Neuronal stem cell (in vitro differentiated cells): ENCODE data around the gene PDZD7.

Experiments used
- DNase-seq: peaks from one replicate; pipeline ENCODE4 v3.0.0-alpha.2; 2013; ENCODE audit warnings: low spot score
- H2AFZ ChIP-seq: one replicate; pipeline ENCODE4 v1.6.1; 2013; ENCODE audit warnings: mild to moderate bottlenecking, low read length, inconsistent platforms
- H2AK5ac ChIP-seq: 2 replicates; pipeline ENCODE4 v1.6.1; 2013; ENCODE audit warnings: low read depth, mild to moderate bottlenecking, inconsistent platforms, low read length, moderate library complexity, mixed read lengths
- H2BK120ac ChIP-seq: 2 replicates; pipeline ENCODE4 v1.6.1; 2013; ENCODE audit warnings: low read depth, mild to moderate bottlenecking, inconsistent platforms, low read length, moderate library complexity, mixed read lengths
- H2BK12ac ChIP-seq: one replicate; pipeline ENCODE4 v1.6.1; 2013; ENCODE audit warnings: low read length, inconsistent platforms
- H2BK15ac ChIP-seq: 2 replicates; pipeline ENCODE4 v1.6.1; 2013; ENCODE audit warnings: mild to moderate bottlenecking, low read length, inconsistent platforms, mixed read lengths
- H2BK5ac ChIP-seq: one replicate; pipeline ENCODE4 v1.6.1; 2013; ENCODE audit warnings: inconsistent platforms, mild to moderate bottlenecking, low read length, moderate library complexity
- H3K14ac ChIP-seq: one replicate; pipeline ENCODE4 v1.6.1; 2013; ENCODE audit warnings: low read length, inconsistent platforms
- H3K18ac ChIP-seq: 2 replicates; pipeline ENCODE4 v1.6.1; 2013; ENCODE audit warnings: low read length, inconsistent platforms
- H3K23ac ChIP-seq: 2 replicates; pipeline ENCODE4 v1.6.1; 2013; ENCODE audit warnings: low read depth, mild to moderate bottlenecking, mixed read lengths, low read length, inconsistent platforms; ENCODE audit not compliant: poor library complexity
- H3K27ac ChIP-seq: replicated peaks from 3 replicates; pipeline ENCODE4 v1.5.1; 2013; ENCODE audit warnings: low read length, inconsistent platforms
- H3K27me3 ChIP-seq, 3 experiments: 2 replicates each; pipeline ENCODE4 v1.6.1; 2013; ENCODE audit warnings: low read length in 3 of 3, mild to moderate bottlenecking in 2 of 3, inconsistent platforms in 1 of 3, low read depth in 1 of 3, mixed read lengths in 1 of 3, moderate library complexity in 1 of 3; ENCODE audit not compliant: control insufficient read depth in 3 of 3, insufficient read depth in 3 of 3
- H3K36me3 ChIP-seq, 2 donors: replicated peaks in 1 of 2; 2 replicates each; pipeline ENCODE4 v1.6.1; 2013; ENCODE audit warnings: low read length in 2 of 2; ENCODE audit not compliant: control insufficient read depth in 2 of 2, insufficient read depth in 2 of 2
- H3K4ac ChIP-seq: 2 replicates; pipeline ENCODE4 v1.6.1; 2013; ENCODE audit warnings: inconsistent platforms, mild to moderate bottlenecking, low read length, moderate library complexity
- H3K4me1 ChIP-seq, 2 donors: 1 replicate in 1 of 2; 2 replicates in 1 of 2; pipeline ENCODE4 v1.6.1; 2013; ENCODE audit warnings: low read length in 2 of 2, low read depth in 1 of 2; ENCODE audit not compliant: control insufficient read depth in 2 of 2, insufficient read depth in 1 of 2
- H3K4me2 ChIP-seq: one replicate; pipeline ENCODE4 v1.6.1; 2013; ENCODE audit warnings: mild to moderate bottlenecking, low read length, inconsistent platforms; ENCODE audit not compliant: insufficient read depth, poor library complexity, severe bottlenecking
- H3K4me3 ChIP-seq, 2 donors: 2 replicates each; pipeline ENCODE4 v1.5.1; 2013; ENCODE audit warnings: low read length in 2 of 2, mild to moderate bottlenecking in 2 of 2, inconsistent platforms in 1 of 2, moderate library complexity in 1 of 2
- H3K79me1 ChIP-seq: one replicate; pipeline ENCODE4 v1.6.1; 2013; ENCODE audit warnings: low read depth, mild to moderate bottlenecking, inconsistent platforms, low read length, moderate library complexity
- H3K9ac ChIP-seq: one replicate; pipeline ENCODE4 v1.6.1; 2013; ENCODE audit warnings: mild to moderate bottlenecking, low read depth, low read length, inconsistent platforms; ENCODE audit not compliant: poor library complexity
- H3K9me3 ChIP-seq, 2 donors: replicated peaks in 1 of 2; 2 replicates each; pipeline versions ENCODE3 to v1.6.1; 2013; ENCODE audit warnings: low read length in 2 of 2, mild to moderate bottlenecking in 2 of 2, inconsistent platforms in 1 of 2, low read depth in 1 of 2, mixed read lengths in 1 of 2, moderate library complexity in 1 of 2; ENCODE audit not compliant: control insufficient read depth in 2 of 2, insufficient read depth in 1 of 2
- H4K8ac ChIP-seq: one replicate; pipeline ENCODE4 v1.6.1; 2013; ENCODE audit warnings: low read depth, mild to moderate bottlenecking, inconsistent platforms, low read length, moderate library complexity
- H4K91ac ChIP-seq: one replicate; pipeline ENCODE4 v1.6.1; 2013; ENCODE audit warnings: low read length, low read depth, mild to moderate bottlenecking, inconsistent platforms; ENCODE audit not compliant: poor library complexity
- whole genome bisulfite sequencing, 2 donors: extraction: QIAGEN DNeasy Blood & Tissue Kit; methylation state at CpG; one replicate each; pipeline ENCODE4 v1.1.7; 2013; ENCODE audit warnings: missing lambda C conversion rate in 2 of 2, mixed read lengths in 1 of 2; ENCODE audit not compliant: insufficient read length in 2 of 2, insufficient replicate concordance in 1 of 2; ENCODE audit errors: extremely low coverage in 2 of 2; 5-methylcytosine and 5-hydroxymethylcytosine counted together

Gene PDZD7

GRCh38 chr10:101042667-101043362, 11.9 kb upstream of the PDZD7 start:
- no peak overlapping the region for H3K14ac ChIP-seq
- no peaks in the 10 kb centered on the region for H3K79me1 ChIP-seq
- H3K18ac ChIP-seq, result peak overlapping the region; percentile 3
- H2AFZ ChIP-seq, result peak overlapping the region; percentile 78
- DNase-seq, result peak; percentile 94
- H3K36me3 ChIP-seq, result no peaks in the 10 kb centered on the region
- H2BK15ac ChIP-seq, result no peak overlapping the region
- no CpG with 5 or more reads among the region's 40 CpGs for WGBS, 2 donors
- no peaks in the 10 kb centered on the region for H3K9me3 ChIP-seq
- H3K4me3 ChIP-seq, result peak overlapping the region; percentile 52 to 77
- no peak overlapping the region for H2BK5ac ChIP-seq
- H3K23ac ChIP-seq, result no peak overlapping the region
- no peak overlapping the region for H3K9ac ChIP-seq
- no peak overlapping the region for H4K8ac ChIP-seq
- H3K4ac ChIP-seq, result no peak overlapping the region
- H2BK120ac ChIP-seq, result no peak overlapping the region
- no peak overlapping the region for H4K91ac ChIP-seq
- H3K27me3 ChIP-seq, result peaks cover 0 to 39% (median 9%) of the 10 kb centered on the region in 3 experiments
- H3K4me2 ChIP-seq, result peak overlapping the region; percentile 56
- H2BK12ac ChIP-seq, result no peak overlapping the region
- no peak overlapping the region for H2AK5ac ChIP-seq
- peaks cover 14 to 21% of the 10 kb centered on the region in 2 donors for H3K4me1 ChIP-seq
- peak overlapping the region; percentile 84 for H3K27ac ChIP-seq

- H3K79me1 ChIP-seq, result no peaks in the 10 kb centered on the region
- no peak overlapping the region for H2BK15ac ChIP-seq
- WGBS, 2 donors, result no CpG with 5 or more reads among the region's 4 CpGs
These were observed 11.2 kb upstream of the PDZD7 start for GRCh38 chr10:101042118-101042517.

GRCh38 chr10:101041252-101041761, 10.4 kb upstream of the PDZD7 start:
- Histone ChIP-seq H3K79me1 (no peaks in the 10 kb centered on the region), H2BK120ac (no peak overlapping the region), H2BK15ac (no peak overlapping the region), H3K14ac (no peak overlapping the region), H2BK5ac (no peak overlapping the region), H3K9me3 (no peaks in the 10 kb centered on the region), H3K27ac (no peak overlapping the region), H4K91ac (no peak overlapping the region), H3K9ac (no peak overlapping the region), H2AFZ (no peak overlapping the region), H3K18ac (no peak overlapping the region), H4K8ac (no peak overlapping the region), H3K27me3 (peaks cover 0 to 23% (median 0%) of the 10 kb centered on the region in 3 experiments), H3K36me3 (no peaks in the 10 kb centered on the region), H3K4ac (no peak overlapping the region), H3K4me1 (peaks cover 9 to 18% of the 10 kb centered on the region in 2 donors), H3K4me3 (no peak overlapping the region), H3K4me2 (no peak overlapping the region), H2AK5ac (no peak overlapping the region), H2BK12ac (no peak overlapping the region), H3K23ac (no peak overlapping the region)
- no peak for DNase-seq
- no CpG with 5 or more reads among the region's 6 CpGs for WGBS, 2 donors

More at GRCh38 chr10:101042118-101042517, 11.2 kb upstream of the PDZD7 start:
- Histone ChIP-seq H3K18ac (no peak overlapping the region), H4K91ac (no peak overlapping the region), H3K27me3 (peaks cover 0 to 32% (median 4%) of the 10 kb centered on the region in 3 experiments), H3K4me2 (no peak overlapping the region), H3K4me1 (peaks cover 14 to 21% of the 10 kb centered on the region in 2 donors), H3K9me3 (no peaks in the 10 kb centered on the region), H3K23ac (no peak overlapping the region), H3K14ac (no peak overlapping the region), H2BK5ac (no peak overlapping the region), H3K36me3 (no peaks in the 10 kb centered on the region), H2AK5ac (no peak overlapping the region), H2AFZ (peak overlapping the region; percentile 78), H3K27ac (no peak overlapping the region), H3K9ac (no peak overlapping the region), H3K4me3 (peak overlapping the region in 1 of 2 donors; percentile 52), H2BK120ac (no peak overlapping the region), H2BK12ac (no peak overlapping the region), H4K8ac (no peak overlapping the region), H3K4ac (no peak overlapping the region)
- DNase-seq, result no peak

GRCh38 chr10:101040851-101041250, 9.9 kb upstream of the PDZD7 start:
- H2AK5ac ChIP-seq, result no peak overlapping the region
- no peak for DNase-seq
- no peak overlapping the region for H2BK15ac ChIP-seq
- no peak overlapping the region for H2AFZ ChIP-seq
- H3K14ac ChIP-seq, result no peak overlapping the region
- H3K9ac ChIP-seq, result no peak overlapping the region
- H3K9me3 ChIP-seq, result peaks cover 0 to 2% of the 10 kb centered on the region in 2 donors
- no peak overlapping the region for H3K4me2 ChIP-seq
- no peak overlapping the region for H3K4me3 ChIP-seq
- peaks cover 9 to 18% of the 10 kb centered on the region in 2 donors for H3K4me1 ChIP-seq
- H3K36me3 ChIP-seq, result no peaks in the 10 kb centered on the region
- H3K18ac ChIP-seq, result no peak overlapping the region
- no peak overlapping the region for H2BK5ac ChIP-seq
- peaks cover 0 to 22% (median 2%) of the 10 kb centered on the region in 3 experiments for H3K27me3 ChIP-seq
- H2BK120ac ChIP-seq, result no peak overlapping the region
- H3K79me1 ChIP-seq, result no peaks in the 10 kb centered on the region
- no peak overlapping the region for H4K8ac ChIP-seq
- H4K91ac ChIP-seq, result no peak overlapping the region
- H3K27ac ChIP-seq, result no peak overlapping the region
- H3K23ac ChIP-seq, result no peak overlapping the region
- no peak overlapping the region for H2BK12ac ChIP-seq
- WGBS, 2 donors, result no CpG with 5 or more reads among the region's 2 CpGs
- H3K4ac ChIP-seq, result no peak overlapping the region
